ENCODE measurements around the gene TGM4. TPM values are rescaled to one million over a fixed set of nuclear protein-coding genes. Genes with fewer than 3 reads are reported as not detected.
A peak's percentile ranks its signal among the peaks of the same experiment; 100 is the strongest.

Gene TGM4
- total and polyA plus RNA-seq, 10 of the 15 experiments (the other 5 are each of a cell fraction or from before 2014, with no cell fraction given) = not detected

DNA sequence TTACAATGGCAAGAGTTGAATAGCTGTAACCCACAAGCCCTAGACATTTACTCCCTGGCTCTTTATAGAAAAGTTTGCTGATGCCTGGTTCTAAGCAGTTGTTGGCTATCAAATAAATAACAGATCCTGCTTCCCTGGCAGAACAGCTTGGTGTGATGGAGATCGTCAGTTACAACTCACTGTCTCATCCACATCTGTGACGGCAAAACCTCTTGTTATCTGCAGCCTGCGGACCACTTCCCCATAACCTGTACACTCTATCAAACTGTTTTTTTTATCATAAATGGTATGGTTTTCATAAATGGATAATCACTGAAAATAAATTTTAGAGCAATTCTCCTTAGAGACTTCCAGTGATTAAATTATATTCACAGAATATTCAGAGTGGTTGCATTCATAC is 87.5 kb downstream of the TGM4 start (continued):
- TF ChIP-seq SP1 (IDR thresholded peaks at IDR 0.05; ENCODE audit: low read depth, low read length) (no peak), MTA2 (IDR thresholded peaks at IDR 0.05; ENCODE audit: low read depth) (no peak), NRF1 (conservative IDR thresholded peaks at IDR 0.05; ENCODE audit: low read depth, low read length) (no peak)

DNA sequence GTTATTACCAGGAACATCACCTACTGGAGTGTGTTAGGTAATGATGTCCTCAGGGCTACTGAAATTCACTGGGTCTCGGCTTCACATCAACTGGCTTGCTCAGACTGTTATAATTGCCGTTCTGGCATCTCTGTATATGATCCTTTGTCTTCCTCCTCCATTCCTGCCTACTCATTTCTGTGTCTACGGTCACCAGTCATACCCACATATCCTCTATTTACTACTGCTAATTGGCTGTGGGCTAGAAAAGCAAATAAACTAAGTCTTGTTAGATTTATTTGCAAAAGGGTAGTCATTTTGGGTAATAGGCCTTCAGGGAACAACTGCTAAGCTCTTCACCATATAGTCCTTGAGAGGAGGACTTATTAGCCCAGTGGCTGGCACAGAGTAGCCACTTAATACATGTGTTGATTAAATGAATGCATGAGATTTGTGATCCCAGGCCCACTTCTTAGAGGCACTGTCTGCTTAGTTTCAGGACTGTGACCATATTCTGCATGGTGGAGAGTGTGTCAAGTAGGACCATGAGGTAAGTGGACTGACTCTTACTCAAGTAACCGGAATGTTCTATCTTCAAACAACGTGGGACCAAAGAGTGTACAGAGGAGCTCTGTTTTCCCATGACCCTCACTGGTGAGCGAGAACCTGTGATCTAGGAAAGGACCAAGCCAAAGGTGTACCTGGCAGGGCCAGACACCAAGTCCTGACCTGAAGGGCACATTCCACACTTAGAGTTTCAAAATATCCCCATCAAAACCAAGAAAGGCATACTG is 88.4 kb downstream of the TGM4 start:
- TF ChIP-seq SPI1 (IDR thresholded peaks at IDR 0.05; ENCODE audit: borderline replicate concordance, insufficient read depth, low read depth, low read length) (no peak), ETV6 (conservative IDR thresholded peaks at IDR 0.05 in 1 of 2, IDR thresholded peaks at IDR 0.05 in 1 of 2; ENCODE audit: borderline replicate concordance in 1 of 2, low read depth in 1 of 2) (0 out of 4 replicates have a peak, but pooled peaks of 1 of the 2 experiments have one; percentile 4)
- H3K9me3 ChIP-seq (replicated peaks; ENCODE audit: control insufficient read depth, insufficient read depth, low read length) = no peaks in the 10 kb centered on the region
- POLR2A ChIA-PET = interaction anchor here (0.6 to 0.8 kb wide), 2 partner anchors 13 to 251 kb away, joined by 3 read pairs; partner anchors contain the start of genes EXOSC7 and ZDHHC3
- H3K4me1 ChIP-seq (ENCODE audit: control insufficient read depth, insufficient read depth, low read length) = peaks cover 14% of the 10 kb centered on the region
- no peaks in the 10 kb centered on the region for H3K27me3 ChIP-seq (replicated peaks in 1 of 2; ENCODE audit: control insufficient read depth in 2 of 2, insufficient read depth in 2 of 2, low read length in 1 of 2)
- in situ Hi-C loops (cut with MboI) = no loop called here
- H4K20me1 ChIP-seq (ENCODE audit: control insufficient read depth, insufficient read depth) = no peaks in the 10 kb centered on the region
- RAD21 ChIA-PET (ENCODE audit: unreplicated experiment) = no interaction called here
- ATAC-seq = no peak
- no peak overlapping the region for H3K9ac ChIP-seq (ENCODE audit: control insufficient read depth, insufficient read depth, low read length)
- H3K4me3 ChIP-seq = no peak overlapping the region
- no peak for DNase-seq (ENCODE audit: low read depth, low spot score)
- FAIRE-seq = no peak
- peaks cover 9% of the 10 kb centered on the region for H3K79me2 ChIP-seq (ENCODE audit: control insufficient read depth, insufficient read depth, low read length)
- no peak overlapping the region for H3K27ac ChIP-seq (ENCODE audit: control insufficient read depth, insufficient read depth)
- BruUV-seq (replicated peaks) = no TSS peak
- SMC1A ChIA-PET (ENCODE audit: uncharacterized antibody, unreplicated experiment) = interaction anchor here (1.4 kb wide), 1 partner anchor 15 kb away, joined by 4 read pairs; no protein-coding TSS in a partner anchor
- H2AFZ ChIP-seq (ENCODE audit: control insufficient read depth, low read depth, low read length) = no peak overlapping the region
- intact Hi-C loops (cut with micrococcal nuclease; ENCODE audit: unreplicated experiment) = no loop called here
- H3K4me2 ChIP-seq (ENCODE audit: control insufficient read depth, insufficient read depth) = no peak overlapping the region
- peaks cover 2 to 5% of the 10 kb centered on the region in 2 experiments; a peak in 3 of 4 replicates for H3K36me3 ChIP-seq (ENCODE audit: control insufficient read depth in 2 of 2, insufficient read depth in 2 of 2, low read length in 1 of 2)
- CTCF ChIA-PET = interaction anchor here (0.5 to 1.1 kb wide), 2 partner anchors 39 to 48 kb away, joined by 3 read pairs; no protein-coding TSS in a partner anchor
- 96% methylated on average over 6 of the region's 6 CpGs for WGBS (ENCODE audit: insufficient coverage, insufficient replicate concordance, low lambda C conversion rate, missing lambda C conversion rate)

Data from GM12878 (cell line).